GM12873 (cell line): ENCODE results near the gene SUGCT.

Experiments used
- CTCF ChIP-seq: IDR thresholded peaks from 2 replicates; pipeline ENCODE4 v1.5.1; 2012; ENCODE audit warnings: low read depth, mild to moderate bottlenecking, moderate library complexity, low read length, control low read depth; ENCODE audit not compliant: insufficient read depth; ENCODE audit errors: missing control alignments

SUGCT gene

GRCh38 chr7:40156988-40157387, 22.2 kb downstream of the SUGCT start:
- no peak for TF ChIP-seq CTCF

- TF ChIP-seq CTCF = no peak
These were observed 27.7 kb downstream of the SUGCT start for GRCh38 chr7:40162516-40162915.

DNA sequence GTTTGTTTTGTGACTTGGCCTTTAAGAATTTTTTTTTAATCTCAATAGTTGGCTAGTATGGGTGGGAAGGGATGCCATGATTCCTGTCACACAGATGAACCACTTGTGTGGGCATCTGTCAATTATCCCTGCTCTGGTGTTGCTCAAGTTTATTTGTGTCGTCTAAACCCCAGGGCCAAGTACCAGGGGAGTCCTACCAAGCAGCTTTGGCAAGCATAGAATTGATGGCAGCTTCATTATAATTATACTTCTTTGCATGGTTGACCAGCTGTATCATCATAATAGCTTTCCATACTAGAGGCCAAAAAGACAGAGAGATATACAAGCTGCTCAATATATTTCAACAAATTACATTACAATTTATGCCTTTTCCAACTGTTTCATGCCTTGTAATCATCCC, 30.4 kb downstream of the SUGCT start:
- TF ChIP-seq CTCF = no peak

DNA sequence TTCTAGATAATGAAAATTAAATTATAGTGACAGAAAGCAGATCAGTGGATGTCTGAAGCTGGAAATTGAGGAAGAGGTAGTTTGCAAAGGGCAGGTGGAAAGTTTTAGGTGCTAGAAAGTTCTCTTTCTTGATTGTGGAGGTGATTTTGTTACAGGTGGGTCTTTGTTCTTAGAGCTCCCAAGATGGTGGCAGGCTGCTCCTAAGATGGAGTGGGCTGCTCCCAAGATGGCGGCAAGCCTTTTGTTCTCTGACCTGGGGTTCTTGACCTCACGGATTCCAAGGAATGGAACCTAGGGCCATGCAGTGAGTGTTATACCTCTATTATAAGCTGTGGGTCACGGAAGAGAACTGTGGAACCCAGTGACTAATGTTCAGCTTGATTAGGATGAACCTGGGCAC, 32.5 kb downstream of the SUGCT start:
- TF ChIP-seq CTCF = no peak

DNA sequence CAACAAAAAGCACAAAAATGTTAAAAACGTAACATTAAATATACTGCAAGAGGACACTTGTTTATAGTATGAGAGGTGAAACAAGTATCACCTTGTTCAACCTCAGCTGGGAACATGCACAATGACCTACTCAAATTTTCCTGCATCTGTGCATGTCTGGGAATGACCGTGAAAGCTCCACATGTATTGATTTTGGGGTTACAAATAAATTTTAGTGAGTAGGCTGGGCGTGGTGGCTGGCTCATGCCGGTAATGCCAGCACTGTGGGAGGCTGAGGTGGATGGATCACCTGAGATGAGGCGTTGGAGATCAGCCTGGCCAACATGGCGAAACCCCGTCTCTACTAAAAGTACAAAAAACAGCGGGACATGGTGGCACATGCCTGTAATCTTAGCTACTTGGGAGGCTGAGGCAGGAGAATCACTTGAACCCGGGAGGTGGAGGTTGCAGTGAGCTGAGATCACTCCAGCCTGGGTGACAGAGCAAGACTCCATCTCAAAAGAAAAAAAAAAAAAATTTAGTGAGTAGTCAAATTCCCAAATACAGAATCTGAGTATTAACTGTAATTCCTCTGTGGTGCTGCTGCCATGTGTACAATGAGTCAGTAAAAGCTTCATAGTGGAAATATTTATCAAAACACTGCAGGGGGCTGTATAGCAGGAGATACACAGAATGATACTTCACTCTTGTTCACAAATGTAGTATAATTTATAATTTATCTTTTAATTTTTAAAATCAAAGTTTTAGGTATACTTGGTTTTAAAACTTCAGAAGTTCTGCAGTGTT, 41.1 kb downstream of the SUGCT start:
- no peak for TF ChIP-seq CTCF

DNA sequence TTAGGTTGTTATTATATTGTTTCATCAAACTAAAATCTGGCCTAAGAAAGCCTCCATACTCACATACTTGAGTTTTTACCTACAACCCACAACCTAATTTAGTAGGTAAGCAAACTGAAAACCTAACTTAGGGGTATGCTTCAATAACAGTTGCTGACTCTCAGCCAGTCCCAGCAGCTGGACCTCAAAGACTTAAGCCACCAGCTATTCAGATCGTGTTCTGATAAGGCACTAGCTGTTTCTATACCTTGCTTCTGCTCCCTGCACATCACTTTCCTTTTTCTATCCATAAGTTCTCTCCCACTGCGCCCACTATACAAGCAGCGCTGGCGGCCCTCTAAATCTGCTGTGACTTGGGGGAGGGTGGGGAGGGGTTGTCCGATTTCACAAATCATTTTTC, 42.3 kb downstream of the SUGCT start:
- TF ChIP-seq CTCF = no peak

DNA sequence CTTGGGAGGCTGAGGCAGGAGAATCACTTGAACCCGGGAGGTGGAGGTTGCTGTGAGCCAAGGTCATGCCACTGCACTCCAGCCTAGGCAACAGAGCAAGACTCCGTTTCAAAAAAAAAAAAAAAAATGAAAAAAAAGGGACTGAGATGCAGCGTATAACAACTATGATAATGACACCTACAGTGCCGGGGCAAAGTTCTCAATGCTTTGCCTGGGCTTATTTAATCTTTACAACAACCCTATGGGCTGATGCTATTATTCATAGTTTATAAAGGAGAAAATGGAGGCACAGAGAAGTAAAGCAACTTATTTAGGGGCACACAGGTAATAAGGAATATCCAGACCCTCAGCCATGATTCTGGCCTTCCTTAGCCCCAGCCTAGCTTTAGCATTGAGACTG, 47.6 kb downstream of the SUGCT start:
- no peak for TF ChIP-seq CTCF
